Sigmoid colon (tissue), 7 donors: Measurements from ENCODE around the gene LAMC1. TPM values are rescaled to one million over a fixed set of nuclear protein-coding genes. Genes with fewer than 3 reads are reported as not detected.

ENCODE experiments used
- DNase-seq: peaks from one replicate; pipeline ENCODE4 v3.0.0-alpha.2; 2019
- H3K27ac ChIP-seq, 4 donors: fragments of 200-600 bp; sonication (generic); one replicate each; pipeline ENCODE4 v1.5.1; 2016 to 2019; ENCODE audit warnings: mild to moderate bottlenecking in 1 of 4
- H3K27me3 ChIP-seq, 3 donors: fragments of 200-600 bp; sonication (generic); one replicate each; pipeline ENCODE4 v1.5.1; 2019; ENCODE audit warnings: mild to moderate bottlenecking in 1 of 3
- H3K36me3 ChIP-seq, 4 donors: fragments of 200-600 bp; sonication (generic); one replicate each; pipeline ENCODE4 v1.5.1; 2016 to 2019
- H3K4me1 ChIP-seq, 4 donors: fragments of 200-600 bp; sonication (generic); one replicate each; pipeline ENCODE4 v1.5.1; 2017 to 2019
- H3K4me3 ChIP-seq, 4 donors: fragments of 200-600 bp; sonication (generic); one replicate each; pipeline ENCODE4 v1.5.1; 2017 to 2019; ENCODE audit warnings: mild to moderate bottlenecking in 2 of 4, moderate library complexity in 1 of 4
- H3K9me3 ChIP-seq, 4 donors: fragments of 200-600 bp in 3 of 4; sonication (generic) in 3 of 4; one replicate each; pipeline versions ENCODE4 v1.5.1 to v1.6.1; 2013 to 2019
- CTCF ChIP-seq, 4 experiments: fragments of 450-650 bp in 3 of 4; fragments of 200-600 bp in 1 of 4; IDR thresholded peaks; one replicate each; pipeline ENCODE4 v1.5.1; 2016 to 2019; ENCODE audit warnings: antibody characterized with exemption in 4 of 4, mild to moderate bottlenecking in 3 of 4, moderate library complexity in 2 of 4
- EP300 ChIP-seq, 4 donors: sonication (generic); formaldehyde crosslinking; IDR thresholded peaks; one replicate each; pipeline ENCODE4 v1.6.1; 2017; ENCODE audit warnings: antibody characterized with exemption in 4 of 4
- POLR2A ChIP-seq, 2 donors: fragments of 450-650 bp; IDR thresholded peaks; one replicate each; pipeline ENCODE4 v1.6.1; 2016; ENCODE audit warnings: antibody characterized with exemption in 2 of 2, mild to moderate bottlenecking in 2 of 2, moderate library complexity in 2 of 2
- POLR2AphosphoS5 ChIP-seq, 4 donors: sonication (generic); formaldehyde crosslinking; IDR thresholded peaks; one replicate each; pipeline ENCODE4 v1.6.1; 2017; ENCODE audit warnings: antibody characterized with exemption in 4 of 4
- WGBS, 2 donors: extraction: QIAGEN DNeasy Blood & Tissue Kit; methylation state at CpG; one replicate each; pipeline ENCODE4 v1.1.7; 2013; 5-methylcytosine and 5-hydroxymethylcytosine counted together
- intact Hi-C: fragments of 100-400 bp; cut with DNase I; formaldehyde crosslinking; loops from one replicate; pipeline ENCODE4 v1.15.1; 2023
- polyA plus RNA-seq, 3 donors: library from polyadenylated mRNA; stranded (reverse); fragments of 200-250 nt; gene quantifications; one replicate each; pipeline ENCODE4 v1.2.3, GENCODE V29; 2013
- total RNA-seq, 4 donors: library from RNA; depleted of rRNA; stranded (reverse); fragments of >200 nt; gene quantifications; one replicate each; pipeline ENCODE4 v1.1.0, GENCODE V29; 2016
- donor health status: healthy with polysubstance abuse.
- donor health status: Bipolar disorder and iron deficiency.
- donor health status: healthy.

LAMC1 gene
- total and polyA plus RNA-seq, 7 donors: 3.5 to 542 (median 269) TPM

GRCh38 chr1:183150445-183150844, 127.2 kb downstream of the LAMC1 start:
- H3K27ac ChIP-seq: no peak overlapping the region
- no peaks in the 10 kb centered on the region for H3K9me3 ChIP-seq
- no peaks in the 10 kb centered on the region for H3K36me3 ChIP-seq
- peaks cover 0 to 16% (median 10%) of the 10 kb centered on the region in 4 donors for H3K4me1 ChIP-seq
- intact Hi-C loops: no loop called here
- DNase-seq: no peak
- TF ChIP-seq CTCF (IDR thresholded peaks at IDR 0.05): no peak
- TF ChIP-seq EP300 (IDR thresholded peaks at IDR 0.05): no peak
- no peak for TF ChIP-seq POLR2AphosphoS5 (IDR thresholded peaks at IDR 0.05)
- no peak for TF ChIP-seq POLR2A (IDR thresholded peaks at IDR 0.05)
- H3K27me3 ChIP-seq: no peaks in the 10 kb centered on the region
- H3K4me3 ChIP-seq: no peak overlapping the region

- H3K27me3 ChIP-seq: no peaks in the 10 kb centered on the region
- DNase-seq: no peak
- no peak overlapping the region for H3K4me3 ChIP-seq
- intact Hi-C loops: no loop called here
- peaks cover 0 to 24% (median 10%) of the 10 kb centered on the region in 4 donors for H3K4me1 ChIP-seq
- no peaks in the 10 kb centered on the region for H3K36me3 ChIP-seq
- no peaks in the 10 kb centered on the region for H3K9me3 ChIP-seq
- H3K27ac ChIP-seq: no peak overlapping the region
- WGBS, 2 donors: 37 to 76% methylated on average over 7 of the region's 7 CpGs
- TF ChIP-seq POLR2A (IDR thresholded peaks at IDR 0.05): no peak
- TF ChIP-seq EP300 (IDR thresholded peaks at IDR 0.05): no peak
- no peak for TF ChIP-seq POLR2AphosphoS5 (IDR thresholded peaks at IDR 0.05)
- no peak for TF ChIP-seq CTCF (IDR thresholded peaks at IDR 0.05)
Observed at GRCh38 chr1:183152180-183152579, 129.0 kb downstream of the LAMC1 start.

- Histone ChIP-seq H3K27ac (no peak overlapping the region), H3K9me3 (no peaks in the 10 kb centered on the region), H3K4me3 (no peak overlapping the region), H3K27me3 (no peaks in the 10 kb centered on the region), H3K4me1 (peaks cover 0 to 9% (median 0%) of the 10 kb centered on the region in 4 donors), H3K36me3 (no peaks in the 10 kb centered on the region)
- 69 to 70% methylated on average over 2 of the region's 2 CpGs for WGBS, 2 donors
- no peak for TF ChIP-seq POLR2A (IDR thresholded peaks at IDR 0.05)
- no peak for TF ChIP-seq POLR2AphosphoS5 (IDR thresholded peaks at IDR 0.05)
- no peak for TF ChIP-seq CTCF (IDR thresholded peaks at IDR 0.05)
- no peak for TF ChIP-seq EP300 (IDR thresholded peaks at IDR 0.05)
- DNase-seq: no peak
- intact Hi-C loops: no loop called here
Observed at GRCh38 chr1:183155939-183156338, 132.7 kb downstream of the LAMC1 start.

- H3K27ac ChIP-seq: no peak overlapping the region
- H3K9me3 ChIP-seq: no peaks in the 10 kb centered on the region
- H3K27me3 ChIP-seq: no peaks in the 10 kb centered on the region
- no peak overlapping the region for H3K4me3 ChIP-seq
- H3K4me1 ChIP-seq: peaks cover 0 to 9% (median 0%) of the 10 kb centered on the region in 4 donors
- TF ChIP-seq POLR2AphosphoS5 (IDR thresholded peaks at IDR 0.05) (no peak), CTCF (IDR thresholded peaks at IDR 0.05) (no peak), POLR2A (IDR thresholded peaks at IDR 0.05) (no peak), EP300 (IDR thresholded peaks at IDR 0.05) (no peak)
- intact Hi-C loops: no loop called here
- WGBS, 2 donors: 23 to 76% methylated on average over 9 of the region's 9 CpGs
- no peaks in the 10 kb centered on the region for H3K36me3 ChIP-seq
- DNase-seq: no peak
Observed at GRCh38 chr1:183159960-183160359, 136.7 kb downstream of the LAMC1 start.

GRCh38 chr1:183161391-183161790, 138.2 kb downstream of the LAMC1 start:
- DNase-seq: no peak
- WGBS, 2 donors: 78 to 90% methylated on average over 3 of the region's 3 CpGs
- no peaks in the 10 kb centered on the region for H3K27me3 ChIP-seq
- H3K36me3 ChIP-seq: no peaks in the 10 kb centered on the region
- no peaks in the 10 kb centered on the region for H3K9me3 ChIP-seq
- intact Hi-C loops: no loop called here
- no peaks in the 10 kb centered on the region for H3K4me1 ChIP-seq
- H3K4me3 ChIP-seq: no peak overlapping the region
- TF ChIP-seq POLR2A (IDR thresholded peaks at IDR 0.05) (no peak), EP300 (IDR thresholded peaks at IDR 0.05) (no peak), CTCF (IDR thresholded peaks at IDR 0.05) (no peak), POLR2AphosphoS5 (IDR thresholded peaks at IDR 0.05) (no peak)
- no peak overlapping the region for H3K27ac ChIP-seq
